22Rv1 (cell line): ENCODE measurements around the gene KCTD3.

Source experiments
- H3K27ac ChIP-seq: fragments of 450-650 bp; 2 replicates; pipeline ENCODE4 v1.5.1; 2017
- ZFX ChIP-seq: fragments of 450-650 bp; IDR thresholded peaks from 2 replicates; pipeline ENCODE4 v1.6.1; 2017; ENCODE audit warnings: antibody characterized with exemption, borderline replicate concordance
- TF ChIP-seq, protein P1 (sequence below): fragments of 450-650 bp; IDR thresholded peaks from 2 replicates; pipeline ENCODE4 v1.5.1; 2017; ENCODE audit warnings: mild to moderate bottlenecking

KCTD3 gene

DNA sequence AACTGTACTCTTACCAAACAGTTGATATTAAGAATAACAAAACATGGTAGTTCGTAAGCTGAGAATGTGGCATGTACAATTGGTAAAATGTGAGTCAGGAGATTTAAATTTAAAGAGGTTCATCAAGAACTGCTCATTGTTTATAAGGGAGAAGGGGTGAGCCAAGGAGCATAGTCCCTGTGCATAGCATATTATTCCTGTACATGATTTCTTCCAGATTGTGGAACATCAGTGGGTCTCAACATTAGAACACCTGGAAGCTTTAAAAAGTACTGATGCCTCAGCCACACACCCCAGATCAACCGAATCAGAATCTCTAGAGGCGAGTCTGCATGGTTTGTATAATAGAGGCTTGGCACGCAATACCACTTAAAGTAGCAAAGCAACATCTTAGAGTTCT is 56.1 kb downstream of the KCTD3 start:
- TF ChIP-seq, protein P1, sequence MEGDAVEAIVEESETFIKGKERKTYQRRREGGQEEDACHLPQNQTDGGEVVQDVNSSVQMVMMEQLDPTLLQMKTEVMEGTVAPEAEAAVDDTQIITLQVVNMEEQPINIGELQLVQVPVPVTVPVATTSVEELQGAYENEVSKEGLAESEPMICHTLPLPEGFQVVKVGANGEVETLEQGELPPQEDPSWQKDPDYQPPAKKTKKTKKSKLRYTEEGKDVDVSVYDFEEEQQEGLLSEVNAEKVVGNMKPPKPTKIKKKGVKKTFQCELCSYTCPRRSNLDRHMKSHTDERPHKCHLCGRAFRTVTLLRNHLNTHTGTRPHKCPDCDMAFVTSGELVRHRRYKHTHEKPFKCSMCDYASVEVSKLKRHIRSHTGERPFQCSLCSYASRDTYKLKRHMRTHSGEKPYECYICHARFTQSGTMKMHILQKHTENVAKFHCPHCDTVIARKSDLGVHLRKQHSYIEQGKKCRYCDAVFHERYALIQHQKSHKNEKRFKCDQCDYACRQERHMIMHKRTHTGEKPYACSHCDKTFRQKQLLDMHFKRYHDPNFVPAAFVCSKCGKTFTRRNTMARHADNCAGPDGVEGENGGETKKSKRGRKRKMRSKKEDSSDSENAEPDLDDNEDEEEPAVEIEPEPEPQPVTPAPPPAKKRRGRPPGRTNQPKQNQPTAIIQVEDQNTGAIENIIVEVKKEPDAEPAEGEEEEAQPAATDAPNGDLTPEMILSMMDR: no peak
- no peak for TF ChIP-seq ZFX

DNA sequence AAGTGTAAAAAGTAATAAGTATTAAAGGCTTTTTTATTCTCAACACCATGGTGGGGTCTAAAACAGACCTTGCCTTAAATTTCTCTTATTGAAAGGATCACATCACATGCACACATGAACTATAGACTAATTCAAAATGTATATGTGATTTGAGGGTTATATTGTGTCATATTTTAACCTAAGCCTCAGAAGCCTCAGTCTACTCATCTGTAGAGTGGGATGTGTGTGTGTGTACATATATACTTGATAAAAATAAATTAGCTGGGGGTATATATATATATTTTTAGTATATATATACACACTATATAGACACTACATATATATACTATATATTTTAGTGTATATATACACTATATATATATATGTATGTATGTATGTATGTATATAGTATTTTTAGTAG is 58.8 kb downstream of the KCTD3 start:
- TF ChIP-seq, protein P1: no peak
- no peak for TF ChIP-seq ZFX
- no peak overlapping the region for H3K27ac ChIP-seq

More for the DNA sequence above, 56.1 kb downstream of the KCTD3 start:
- H3K27ac ChIP-seq: no peak overlapping the region

DNA sequence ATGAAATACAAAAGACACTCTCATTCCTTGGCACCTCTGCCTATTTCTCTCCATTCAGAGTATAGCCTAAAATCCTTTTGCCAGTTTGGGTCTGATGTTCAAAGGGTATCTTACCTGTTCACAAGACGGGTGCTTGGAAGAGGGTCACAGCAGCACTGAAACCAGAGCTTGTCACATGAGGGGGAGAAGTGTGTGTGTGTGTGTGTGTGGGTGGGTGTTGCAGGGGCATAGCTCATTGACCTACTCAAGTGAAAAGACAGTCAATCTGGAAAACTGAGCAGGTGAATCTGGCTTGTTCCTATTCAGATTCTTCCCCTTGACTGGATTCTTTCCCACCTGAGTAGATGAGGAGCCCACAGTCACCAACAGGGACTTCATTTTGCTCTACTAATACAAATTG is 63.9 kb downstream of the KCTD3 start:
- TF ChIP-seq, protein P1: no peak
- no peak for TF ChIP-seq ZFX
- H3K27ac ChIP-seq: no peak overlapping the region

DNA sequence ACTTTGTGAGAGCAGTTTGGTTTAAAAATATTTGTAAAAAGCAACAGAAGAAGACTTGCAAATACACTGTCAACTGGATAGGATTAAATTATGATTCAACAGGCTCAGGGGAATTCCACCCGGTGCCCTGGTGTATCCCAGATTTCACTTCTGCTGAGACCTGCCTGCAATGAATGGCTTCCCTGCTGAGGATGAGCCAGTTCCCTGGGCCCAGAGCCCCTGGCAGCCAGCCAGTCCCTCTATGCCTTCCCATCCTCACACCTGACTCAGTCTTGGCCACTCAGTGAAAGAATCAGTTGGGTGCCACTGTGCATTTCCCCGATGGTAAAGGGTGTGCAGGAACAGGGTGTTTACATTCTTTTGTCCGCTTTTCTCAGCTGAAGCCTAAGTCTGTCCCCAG is 64.4 kb downstream of the KCTD3 start:
- TF ChIP-seq, protein P1: no peak
- TF ChIP-seq ZFX: no peak
- no peak overlapping the region for H3K27ac ChIP-seq

DNA sequence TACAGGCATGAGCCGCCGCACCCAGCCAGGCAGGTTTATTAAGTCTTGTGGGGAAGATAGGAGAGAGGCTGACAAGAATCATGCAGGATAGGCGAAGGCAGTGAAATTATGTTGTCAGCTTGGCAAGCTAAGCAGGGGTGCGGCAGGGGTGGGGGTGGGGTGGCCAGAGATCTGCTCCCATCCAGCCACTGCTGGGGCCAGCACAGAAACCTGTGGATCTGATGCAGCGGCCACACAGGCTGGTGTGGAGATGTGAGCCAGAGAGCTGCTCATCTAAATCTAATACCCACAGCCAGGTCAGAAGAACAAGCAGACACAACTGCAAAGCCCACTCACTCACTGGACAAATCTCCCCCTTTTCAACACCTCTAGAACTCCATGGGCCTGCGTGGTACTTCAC is 68.7 kb downstream of the KCTD3 start:
- H3K27ac ChIP-seq: peak overlapping the region; percentile 51
- TF ChIP-seq, protein P1: no peak
- TF ChIP-seq ZFX: no peak

DNA sequence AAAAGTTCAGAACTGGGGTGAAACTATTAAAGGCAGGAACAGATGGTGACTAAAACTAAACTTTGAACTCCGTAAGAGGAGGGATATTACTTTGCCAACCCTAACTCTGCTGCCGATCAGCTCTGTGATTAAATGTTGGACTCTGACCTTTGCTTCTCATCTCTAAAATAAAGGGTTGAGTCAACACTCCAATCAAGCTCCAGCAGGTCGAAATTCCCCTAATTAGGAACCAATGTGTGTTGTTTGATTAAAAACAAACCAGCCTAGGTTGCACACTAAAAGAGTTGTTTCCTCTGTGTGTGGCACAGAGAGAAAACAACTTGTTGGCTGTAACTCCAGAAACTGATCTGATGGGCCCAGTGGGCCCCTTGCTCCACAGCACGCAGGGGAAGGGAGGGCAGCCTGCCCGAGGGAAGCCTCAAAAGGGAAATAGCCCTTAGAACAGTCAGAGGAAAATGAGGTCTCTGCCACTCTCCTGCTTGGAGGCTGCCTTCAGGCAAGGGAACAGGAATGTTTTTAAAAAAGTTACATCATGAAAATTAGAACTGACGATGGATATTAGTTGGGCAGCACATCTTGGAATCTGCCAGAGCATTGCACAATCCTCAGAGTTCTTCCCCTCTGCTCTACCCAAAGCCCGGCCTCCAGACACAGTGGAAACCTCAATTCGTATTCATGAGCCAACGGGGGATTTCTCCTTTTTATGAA is 69.3 kb downstream of the KCTD3 start:
- H3K27ac ChIP-seq: peak overlapping the region; percentile 51
- TF ChIP-seq ZFX: no peak
- TF ChIP-seq, protein P1: no peak

DNA sequence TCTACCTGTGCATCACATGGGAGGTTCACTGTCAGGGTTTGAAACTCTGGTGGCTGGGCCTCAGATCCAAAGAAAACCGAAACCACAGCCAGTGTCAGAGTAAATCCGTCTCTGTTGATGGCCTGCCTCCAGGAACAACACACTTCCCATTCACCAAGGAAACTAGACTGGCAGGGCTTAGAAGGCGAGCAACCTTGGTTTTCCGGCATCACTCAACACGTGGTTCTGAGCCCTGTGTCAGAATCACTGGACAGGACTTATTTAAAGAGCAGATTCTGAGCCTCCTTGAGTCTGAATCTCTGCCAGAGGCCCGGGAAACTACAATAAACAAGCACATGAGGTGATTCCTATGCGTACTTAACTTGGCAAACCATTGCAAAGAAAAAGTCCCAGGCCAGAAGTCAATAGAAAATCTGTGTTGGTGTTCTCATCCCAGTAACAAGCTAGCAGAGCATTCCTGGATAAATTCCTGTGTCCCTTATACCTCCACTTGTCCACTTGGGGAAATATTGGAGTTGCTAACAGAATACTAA is 70.0 kb downstream of the KCTD3 start:
- peak overlapping the region; percentile 51 for H3K27ac ChIP-seq
- TF ChIP-seq ZFX: no peak
- TF ChIP-seq, protein P1: no peak
